Measurements from ENCODE around the gene SPTAN1. TPM values are rescaled to one million over a fixed set of nuclear protein-coding genes. Genes with fewer than 3 reads are reported as not detected.

The SPTAN1 gene

DNA sequence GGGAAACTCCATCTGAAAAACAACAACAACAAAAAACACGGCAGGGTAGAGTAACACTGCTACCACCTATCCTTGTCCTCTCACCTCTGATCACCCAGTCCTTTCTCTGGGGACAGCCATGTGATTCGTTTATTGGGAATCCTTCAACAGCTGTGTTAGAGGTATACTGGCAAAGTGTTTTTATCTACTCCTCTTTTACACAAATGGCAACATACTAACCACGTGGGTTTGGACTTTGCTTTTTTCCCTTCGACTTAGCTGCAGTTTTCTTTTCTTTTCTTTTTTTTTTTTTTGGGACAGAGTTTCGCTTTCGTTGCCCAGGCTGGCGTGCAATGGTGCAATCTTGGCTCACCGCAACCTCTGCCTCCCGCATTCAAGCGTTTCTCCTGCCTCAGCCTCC is 125.4 kb downstream of the SPTAN1 start:
- H3K4me1 ChIP-seq (ENCODE audit: control insufficient read depth in 2 of 2, insufficient read depth in 1 of 2, low read depth in 1 of 2, low read length in 2 of 2), result no peaks in the 10 kb centered on the region
- H2BK120ac ChIP-seq (ENCODE audit: low read depth, low read length), result no peak overlapping the region
- no peak overlapping the region for H4K8ac ChIP-seq (ENCODE audit: low read depth, low read length)
- no peak overlapping the region for H3K23ac ChIP-seq (ENCODE audit: low read depth, low read length, poor library complexity)
- H2BK5ac ChIP-seq (ENCODE audit: low read length), result no peak overlapping the region
- no peak overlapping the region for H2BK15ac ChIP-seq (ENCODE audit: low read length)
- H3K18ac ChIP-seq (ENCODE audit: low read length), result no peak overlapping the region
- H3K14ac ChIP-seq (ENCODE audit: low read length), result no peak overlapping the region
- H3K36me3 ChIP-seq (replicated peaks in 1 of 2; ENCODE audit: control insufficient read depth in 2 of 2, insufficient read depth in 2 of 2, low read length in 2 of 2), result no peaks in the 10 kb centered on the region
- H3K27me3 ChIP-seq (ENCODE audit: control insufficient read depth in 3 of 3, insufficient read depth in 3 of 3, low read depth in 1 of 3, low read length in 3 of 3), result no peaks in the 10 kb centered on the region
- no peak overlapping the region for H2AK5ac ChIP-seq (ENCODE audit: low read depth, low read length)
- no peaks in the 10 kb centered on the region for H3K79me1 ChIP-seq (ENCODE audit: low read depth, low read length)
- H3K9me3 ChIP-seq (replicated peaks in 1 of 2; ENCODE audit: control insufficient read depth in 2 of 2, insufficient read depth in 1 of 2, low read depth in 1 of 2, low read length in 2 of 2), result no peaks in the 10 kb centered on the region
- H3K4me2 ChIP-seq (ENCODE audit: insufficient read depth, low read length, poor library complexity, severe bottlenecking), result no peak overlapping the region
- no peak overlapping the region for H3K4me3 ChIP-seq (ENCODE audit: low read length in 2 of 2)
- DNase-seq (ENCODE audit: low spot score), result no peak
- H4K91ac ChIP-seq (ENCODE audit: low read depth, low read length, poor library complexity), result no peak overlapping the region
- H2BK12ac ChIP-seq (ENCODE audit: low read length), result no peak overlapping the region
- H3K9ac ChIP-seq (ENCODE audit: low read depth, low read length, poor library complexity), result no peak overlapping the region
- no CpG with 5 or more reads among the region's 10 CpGs for WGBS, 2 donors (ENCODE audit: extremely low coverage in 2 of 2, insufficient read length in 2 of 2, insufficient replicate concordance in 1 of 2)
- no peak overlapping the region for H3K4ac ChIP-seq (ENCODE audit: low read length)
- no peak overlapping the region for H3K27ac ChIP-seq (replicated peaks; ENCODE audit: low read length)
- no peak overlapping the region for H2AFZ ChIP-seq (ENCODE audit: low read length)

Small RNAs within 50 kb of the gene (small RNA-seq; reads per million reads assigned to genes)
- not detected for gene RNU7-171P (ENCODE audit: insufficient read depth)
